B cell (primary cell): ENCODE data around the gene AKT3.

Experiments
- EZH2 ChIP-seq: IDR thresholded peaks from 2 replicates; pipeline ENCODE4 v1.6.1; 2012; ENCODE audit warnings: borderline replicate concordance, low read depth, mild to moderate bottlenecking, moderate library complexity, low read length; ENCODE audit not compliant: insufficient read depth, poor library complexity, severe bottlenecking
- TF ChIP-seq, protein P1 (sequence below): fragments of 200-600 bp; IDR thresholded peaks from one replicate; pipeline ENCODE4 v1.8.0; 2022; ENCODE audit warnings: antibody characterized with exemption, mild to moderate bottlenecking

DNA sequence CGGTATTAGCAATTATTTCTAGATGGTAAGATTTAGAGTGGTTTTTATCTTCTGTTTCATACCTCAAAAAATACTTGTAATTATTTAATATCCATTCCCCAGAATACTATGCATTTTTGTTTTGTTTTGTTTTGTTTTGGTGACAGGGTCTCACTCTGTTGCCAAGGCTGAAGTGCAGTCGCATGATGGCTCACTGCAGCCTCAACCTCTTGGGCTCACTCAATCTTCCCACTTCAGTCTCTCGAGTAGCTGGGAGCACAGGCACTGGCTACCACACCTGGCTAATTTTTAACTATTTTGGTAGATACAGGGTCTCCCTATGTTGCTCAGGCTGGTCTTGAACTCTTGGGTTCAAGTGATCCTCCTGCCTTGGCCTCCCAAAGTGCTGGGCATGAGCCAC is 252.7 kb downstream of the AKT3 start:
- TF ChIP-seq, protein P1, sequence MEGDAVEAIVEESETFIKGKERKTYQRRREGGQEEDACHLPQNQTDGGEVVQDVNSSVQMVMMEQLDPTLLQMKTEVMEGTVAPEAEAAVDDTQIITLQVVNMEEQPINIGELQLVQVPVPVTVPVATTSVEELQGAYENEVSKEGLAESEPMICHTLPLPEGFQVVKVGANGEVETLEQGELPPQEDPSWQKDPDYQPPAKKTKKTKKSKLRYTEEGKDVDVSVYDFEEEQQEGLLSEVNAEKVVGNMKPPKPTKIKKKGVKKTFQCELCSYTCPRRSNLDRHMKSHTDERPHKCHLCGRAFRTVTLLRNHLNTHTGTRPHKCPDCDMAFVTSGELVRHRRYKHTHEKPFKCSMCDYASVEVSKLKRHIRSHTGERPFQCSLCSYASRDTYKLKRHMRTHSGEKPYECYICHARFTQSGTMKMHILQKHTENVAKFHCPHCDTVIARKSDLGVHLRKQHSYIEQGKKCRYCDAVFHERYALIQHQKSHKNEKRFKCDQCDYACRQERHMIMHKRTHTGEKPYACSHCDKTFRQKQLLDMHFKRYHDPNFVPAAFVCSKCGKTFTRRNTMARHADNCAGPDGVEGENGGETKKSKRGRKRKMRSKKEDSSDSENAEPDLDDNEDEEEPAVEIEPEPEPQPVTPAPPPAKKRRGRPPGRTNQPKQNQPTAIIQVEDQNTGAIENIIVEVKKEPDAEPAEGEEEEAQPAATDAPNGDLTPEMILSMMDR = no peak
- no peak for TF ChIP-seq EZH2
